HG03342 (cell line): ENCODE results near the gene ASIC2.
"Not testable (repeated sequence)": the region's sequence is repeated elsewhere in the genome, so short reads cannot be mapped to it uniquely, and the experiment has no call there.

ENCODE experiments used
- ATAC-seq: cut with Tn5 transposase; IDR thresholded peaks from one replicate; pipeline ENCODE4 v1.9.1; 2021; ENCODE audit warnings: mild to moderate bottlenecking, moderate library complexity; ENCODE audit not compliant: unreplicated experiment

Gene ASIC2

DNA sequence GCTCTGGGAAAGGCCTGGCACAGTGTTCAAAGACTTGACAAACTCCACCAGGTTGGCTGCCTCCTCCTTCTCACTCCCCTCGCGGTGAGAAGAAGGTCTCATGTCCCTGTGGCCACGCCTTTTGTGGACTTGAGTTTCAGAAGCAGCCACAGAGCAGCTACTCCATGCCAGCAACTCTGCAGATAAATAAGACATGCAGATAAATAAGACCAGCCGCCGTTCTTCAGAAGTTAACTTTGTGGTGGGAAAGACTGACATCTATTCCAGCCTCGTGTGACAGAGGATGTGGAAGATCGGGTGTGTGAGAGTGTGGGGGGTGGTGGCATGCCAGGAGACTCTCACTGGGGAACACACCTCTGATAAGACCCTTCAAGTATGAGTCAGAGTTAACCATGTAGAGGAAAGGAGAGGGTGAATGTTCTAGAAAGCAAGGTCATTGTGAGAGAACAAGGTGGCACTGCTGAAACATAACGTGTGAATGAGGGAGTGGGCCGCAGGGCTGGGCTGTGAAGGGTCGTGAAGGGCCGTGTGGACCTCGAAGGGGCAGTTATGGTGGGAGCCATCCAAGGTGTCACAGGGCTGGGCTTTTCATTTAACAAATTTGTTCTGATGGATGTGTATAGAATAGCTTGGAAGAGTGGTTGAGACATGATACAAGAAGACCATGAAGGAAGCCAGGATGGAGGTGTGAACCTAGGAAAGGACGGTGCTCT is 300.6 kb downstream of the ASIC2 start:
- no peak for ATAC-seq

DNA sequence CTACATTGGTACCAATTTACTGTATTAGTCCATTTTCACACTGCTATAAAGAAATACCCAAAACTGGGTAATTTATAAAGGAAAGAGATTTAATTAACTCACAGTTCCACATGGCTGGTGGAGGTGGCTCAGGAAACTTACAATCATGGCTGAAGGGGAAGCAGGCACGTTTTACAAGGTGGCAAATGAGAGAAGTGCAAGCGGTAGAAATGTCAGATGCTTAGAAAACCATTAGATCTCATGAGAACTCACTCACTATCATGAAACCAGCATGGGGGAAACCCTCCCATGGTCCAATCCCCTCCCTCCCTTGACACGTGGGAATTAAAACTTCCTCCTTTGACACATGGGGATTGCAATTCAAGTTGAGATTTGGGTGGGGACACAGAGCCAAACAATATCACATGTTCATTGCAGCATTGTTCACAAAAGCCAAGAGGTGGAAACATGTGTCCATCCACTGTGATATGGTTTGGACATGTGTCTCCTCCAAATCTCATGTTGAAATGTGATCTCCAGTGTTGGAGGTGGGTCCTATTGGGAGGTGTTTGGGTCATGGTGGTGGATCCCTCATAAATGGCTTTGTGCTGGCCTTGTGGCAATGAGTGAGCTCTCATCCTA is 304.5 kb downstream of the ASIC2 start:
- ATAC-seq: no peak

GRCh38 chr17:32987868-32988267 is 305.2 kb downstream of the ASIC2 start:
- ATAC-seq: not testable (repeated sequence)

GRCh38 chr17:32987453-32987805 is 305.7 kb downstream of the ASIC2 start:
- not testable (repeated sequence) for ATAC-seq

DNA sequence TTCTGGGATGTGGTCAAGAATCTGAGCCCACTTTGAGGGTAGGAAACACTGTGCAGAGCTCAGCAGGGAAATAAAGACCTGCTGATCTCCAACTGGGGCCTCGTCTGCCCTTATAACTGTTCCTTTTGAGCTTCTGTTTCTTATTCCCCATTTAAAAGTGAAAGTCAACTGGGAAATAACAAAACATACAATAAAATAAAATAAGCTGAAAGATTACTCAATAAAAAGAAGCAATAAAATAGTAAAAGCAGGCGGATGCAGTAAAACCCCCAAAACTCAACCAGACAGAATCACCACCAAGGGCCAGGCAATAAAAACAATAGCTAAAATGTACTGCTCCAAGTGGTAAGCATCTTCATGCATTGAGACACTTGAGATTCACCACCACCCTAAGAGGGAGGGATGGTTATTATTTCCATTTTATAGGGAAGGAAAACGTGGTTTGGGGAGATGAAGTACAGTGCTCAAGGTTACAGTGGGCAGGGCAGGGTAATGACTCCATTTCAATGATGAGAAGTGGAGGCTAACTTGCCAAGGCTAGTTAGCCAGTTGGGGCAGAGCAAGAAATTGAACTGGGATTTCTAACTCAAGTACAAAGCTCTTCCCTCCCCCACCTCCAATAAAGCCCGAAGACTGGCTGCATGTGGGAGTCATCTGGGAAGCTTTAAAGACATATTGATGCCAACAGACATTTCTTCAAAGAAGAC is 307.9 kb downstream of the ASIC2 start:
- ATAC-seq: no peak

DNA sequence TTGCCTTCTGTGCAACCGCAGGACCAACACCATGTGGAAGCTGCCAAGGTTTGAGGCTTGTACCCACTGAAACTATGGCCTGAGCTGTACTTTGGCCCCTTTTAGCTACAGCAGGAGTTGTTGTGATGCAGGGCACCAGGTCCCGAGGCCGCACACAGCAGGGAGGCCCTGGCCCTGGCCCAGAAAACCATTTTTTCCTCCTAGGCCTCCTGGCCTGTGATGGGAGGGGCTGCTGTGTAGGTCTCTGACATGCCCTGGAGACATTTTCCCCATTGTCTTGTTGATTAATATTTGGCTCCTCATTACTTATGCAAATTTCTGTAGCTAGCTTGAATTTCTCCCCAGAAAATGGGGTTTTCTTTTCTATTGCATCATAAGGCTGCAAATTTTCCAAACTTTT is 311.5 kb downstream of the ASIC2 start:
- not testable (repeated sequence) for ATAC-seq

DNA sequence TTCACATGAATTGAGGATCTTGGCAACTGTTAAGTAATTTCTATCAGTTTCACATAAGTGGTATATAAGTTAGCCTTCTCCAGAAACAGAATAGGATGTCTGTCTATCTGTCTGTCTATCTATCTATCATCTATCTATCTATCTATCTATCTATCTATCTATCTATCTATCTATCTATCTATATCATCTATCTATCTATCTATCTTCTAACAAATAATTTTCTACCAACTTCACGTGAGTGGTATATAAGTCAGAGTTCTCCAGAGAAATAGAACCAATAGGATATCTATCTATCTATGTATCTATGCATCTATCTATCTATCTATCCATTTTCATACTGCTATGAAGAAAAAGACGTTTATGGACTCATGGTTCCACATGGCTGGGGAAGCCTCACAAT is 312.9 kb downstream of the ASIC2 start:
- ATAC-seq: no peak

- no peak for ATAC-seq
These were observed 316.5 kb downstream of the ASIC2 start for GRCh38 chr17:32976605-32977004.

- no peak for ATAC-seq
These were observed 317.0 kb downstream of the ASIC2 start for GRCh38 chr17:32976131-32976530.

GRCh38 chr17:32971171-32971570 is 321.9 kb downstream of the ASIC2 start:
- no peak for ATAC-seq

DNA sequence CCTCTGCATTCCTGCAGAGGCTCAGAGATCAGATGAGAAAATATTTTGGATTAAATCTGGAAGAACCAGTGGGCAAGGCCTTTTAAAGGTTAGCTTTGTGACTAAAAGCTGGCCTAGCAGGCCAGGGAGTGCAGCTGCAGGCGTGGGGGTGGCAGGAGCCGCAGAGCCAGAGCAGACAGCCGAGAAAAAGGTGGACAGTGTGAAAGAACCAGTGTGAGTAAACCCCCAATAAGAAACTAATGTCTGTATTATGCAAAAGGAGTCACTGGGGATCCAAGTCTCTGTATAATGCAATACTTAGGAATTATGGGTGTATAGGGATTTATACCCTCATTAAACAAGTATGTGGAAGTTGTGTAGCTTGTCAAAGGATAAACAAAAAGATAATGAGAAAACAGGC is 322.8 kb downstream of the ASIC2 start:
- ATAC-seq: no peak

GRCh38 chr17:32969231-32969630 is 323.9 kb downstream of the ASIC2 start:
- ATAC-seq: not testable (repeated sequence)

DNA sequence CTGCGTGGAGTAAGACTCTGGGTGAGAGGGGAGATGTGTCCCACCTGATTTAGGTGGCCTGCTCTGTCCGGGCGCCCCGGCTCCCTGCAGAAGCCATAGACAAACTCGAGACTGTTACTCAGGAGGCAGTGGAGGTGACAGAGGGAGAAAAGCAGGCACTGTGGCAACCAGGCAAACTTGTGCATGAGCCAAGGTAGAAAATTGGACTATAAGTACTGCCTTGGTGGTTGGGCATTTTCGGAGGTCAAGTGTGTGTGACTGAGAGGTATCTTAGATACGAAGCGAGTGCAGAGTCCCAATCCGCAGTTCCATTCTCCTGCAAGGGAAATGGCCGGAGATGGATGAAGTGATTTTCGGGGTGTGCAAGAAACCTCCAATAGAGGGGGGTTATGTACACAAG is 328.6 kb downstream of the ASIC2 start:
- no peak for ATAC-seq
